ENCODE measurements around the gene DHX38. TPM values are rescaled to one million over a fixed set of nuclear protein-coding genes. Genes with fewer than 3 reads are reported as not detected.
A peak's percentile ranks its signal among the peaks of the same experiment; 100 is the strongest.

DHX38 gene
- total and polyA plus RNA-seq, 4 donors: 13.9 to 40.9 (median 22.7) TPM

GRCh38 chr16:72142476-72142875, 48.8 kb downstream of the DHX38 start:
- no peaks in the 10 kb centered on the region for H3K9me3 ChIP-seq (ENCODE audit: control insufficient read depth in 4 of 4, low read length in 3 of 4)
- H3K9ac ChIP-seq (ENCODE audit: low read depth in 1 of 2, low read length in 2 of 2): no peak overlapping the region
- 89% methylated on average over 1 of the region's 1 CpG for WGBS
- no peaks in the 10 kb centered on the region for H3K36me3 ChIP-seq (ENCODE audit: control insufficient read depth in 4 of 4, insufficient read depth in 3 of 4, low read depth in 1 of 4, low read length in 3 of 4)
- peaks cover 4 to 9% (median 7%) of the 10 kb centered on the region in 4 donors for H3K4me1 ChIP-seq (ENCODE audit: control insufficient read depth in 4 of 4, insufficient read depth in 4 of 4, low read length in 3 of 4)
- TF ChIP-seq RAD21 (IDR thresholded peaks at IDR 0.05) (no peak), MAX (IDR thresholded peaks at IDR 0.05) (no peak), REST (IDR thresholded peaks at IDR 0.05) (no peak), SP1 (IDR thresholded peaks at IDR 0.05) (no peak), GABPA (IDR thresholded peaks at IDR 0.05 in 1 of 2, conservative IDR thresholded peaks at IDR 0.05 in 1 of 2) (no peak), FOXA2 (IDR thresholded peaks at IDR 0.05) (no peak), YY1 (IDR thresholded peaks at IDR 0.05) (no peak), TAF1 (conservative IDR thresholded peaks at IDR 0.05) (no peak)
- TF ChIP-seq, protein P1, sequence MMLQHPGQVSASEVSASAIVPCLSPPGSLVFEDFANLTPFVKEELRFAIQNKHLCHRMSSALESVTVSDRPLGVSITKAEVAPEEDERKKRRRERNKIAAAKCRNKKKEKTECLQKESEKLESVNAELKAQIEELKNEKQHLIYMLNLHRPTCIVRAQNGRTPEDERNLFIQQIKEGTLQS (IDR thresholded peaks at IDR 0.05): no peak
- H3K27ac ChIP-seq (ENCODE audit: low read depth in 1 of 2, low read length in 2 of 2): no peak overlapping the region
- H3K4me3 ChIP-seq (ENCODE audit: low read depth in 1 of 3, low read length in 3 of 3): no peak overlapping the region
- no peak for DNase-seq (ENCODE audit: low spot score)
- no peaks in the 10 kb centered on the region for H3K27me3 ChIP-seq (ENCODE audit: control insufficient read depth in 4 of 4, insufficient read depth in 4 of 4, low read length in 3 of 4)

DNA sequence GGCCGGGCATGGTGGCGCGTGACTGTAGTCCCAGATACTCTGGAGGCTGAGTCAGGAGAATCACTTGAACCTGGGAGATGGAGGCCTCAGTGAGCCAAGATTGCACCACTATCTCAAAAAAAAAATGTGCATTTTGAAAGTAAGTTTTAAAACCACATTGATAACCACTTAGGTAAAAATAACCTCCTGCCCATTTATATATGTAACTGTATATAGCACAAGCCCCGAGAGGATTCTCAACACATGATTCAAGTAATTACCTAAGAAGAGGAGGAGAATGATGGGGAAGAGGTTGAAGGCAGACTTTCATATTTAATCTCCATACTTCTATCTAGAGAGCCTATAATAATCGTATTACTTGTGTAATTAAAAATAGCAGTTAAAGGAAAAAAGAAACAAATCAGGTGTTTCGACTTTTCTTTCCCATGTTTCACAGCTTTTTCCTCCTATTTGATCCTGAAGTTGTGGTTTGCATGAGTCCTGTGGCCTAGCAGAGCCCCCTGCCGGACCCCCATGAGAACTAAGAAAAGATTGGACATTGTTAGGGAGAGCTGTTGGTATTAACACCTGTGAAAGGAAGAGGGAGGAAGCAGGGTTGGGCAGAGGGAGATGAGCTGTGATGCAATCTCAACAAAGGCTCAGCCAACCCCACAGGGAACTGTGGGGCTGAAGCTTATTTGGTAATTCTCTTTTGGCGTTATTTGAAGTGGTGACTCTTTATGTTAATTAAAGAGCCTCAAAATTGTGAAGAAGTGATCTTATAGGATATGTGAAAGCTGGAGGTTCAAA, 56.2 kb downstream of the DHX38 start:
- TF ChIP-seq ZBTB33 (IDR thresholded peaks at IDR 0.05): no peak
- TF ChIP-seq, protein P2, sequence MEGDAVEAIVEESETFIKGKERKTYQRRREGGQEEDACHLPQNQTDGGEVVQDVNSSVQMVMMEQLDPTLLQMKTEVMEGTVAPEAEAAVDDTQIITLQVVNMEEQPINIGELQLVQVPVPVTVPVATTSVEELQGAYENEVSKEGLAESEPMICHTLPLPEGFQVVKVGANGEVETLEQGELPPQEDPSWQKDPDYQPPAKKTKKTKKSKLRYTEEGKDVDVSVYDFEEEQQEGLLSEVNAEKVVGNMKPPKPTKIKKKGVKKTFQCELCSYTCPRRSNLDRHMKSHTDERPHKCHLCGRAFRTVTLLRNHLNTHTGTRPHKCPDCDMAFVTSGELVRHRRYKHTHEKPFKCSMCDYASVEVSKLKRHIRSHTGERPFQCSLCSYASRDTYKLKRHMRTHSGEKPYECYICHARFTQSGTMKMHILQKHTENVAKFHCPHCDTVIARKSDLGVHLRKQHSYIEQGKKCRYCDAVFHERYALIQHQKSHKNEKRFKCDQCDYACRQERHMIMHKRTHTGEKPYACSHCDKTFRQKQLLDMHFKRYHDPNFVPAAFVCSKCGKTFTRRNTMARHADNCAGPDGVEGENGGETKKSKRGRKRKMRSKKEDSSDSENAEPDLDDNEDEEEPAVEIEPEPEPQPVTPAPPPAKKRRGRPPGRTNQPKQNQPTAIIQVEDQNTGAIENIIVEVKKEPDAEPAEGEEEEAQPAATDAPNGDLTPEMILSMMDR (IDR thresholded peaks at IDR 0.05; ENCODE audit: low read depth, low read length, missing input control): no peak
- peak in 1 of 2 donors; percentile 18 for TF ChIP-seq RAD21 (IDR thresholded peaks at IDR 0.05)
- no peak for TF ChIP-seq REST (IDR thresholded peaks at IDR 0.05)
- TF ChIP-seq, protein P1 (IDR thresholded peaks at IDR 0.05): no peak
- TF ChIP-seq TAF1 (conservative IDR thresholded peaks at IDR 0.05): no peak
- TF ChIP-seq SP1 (IDR thresholded peaks at IDR 0.05): no peak
- Histone ChIP-seq H3K27me3 (ENCODE audit: control insufficient read depth in 4 of 4, insufficient read depth in 4 of 4, low read length in 3 of 4) (no peaks in the 10 kb centered on the region), H3K4me3 (ENCODE audit: low read depth in 1 of 3, low read length in 3 of 3) (no peak overlapping the region), H3K4me1 (ENCODE audit: control insufficient read depth in 4 of 4, insufficient read depth in 4 of 4, low read length in 3 of 4) (no peaks in the 10 kb centered on the region), H3K9me3 (ENCODE audit: control insufficient read depth in 4 of 4, low read length in 3 of 4) (no peaks in the 10 kb centered on the region), H3K36me3 (ENCODE audit: control insufficient read depth in 4 of 4, insufficient read depth in 3 of 4, low read depth in 1 of 4, low read length in 3 of 4) (no peaks in the 10 kb centered on the region), H3K9ac (ENCODE audit: low read depth in 1 of 2, low read length in 2 of 2) (no peak overlapping the region), H3K27ac (ENCODE audit: low read depth in 1 of 2, low read length in 2 of 2) (no peak overlapping the region)
- no peak for DNase-seq (ENCODE audit: low spot score)
- 71% methylated on average over 8 of the region's 8 CpGs for whole genome bisulfite sequencing
